HUDEP-2 (cell line): ENCODE data around the gene GPR39.
"Not testable (repeated sequence)": the region's sequence is repeated elsewhere in the genome, so short reads cannot be mapped to it uniquely, and the experiment has no call there.

Source experiments
- DNase-seq, 76 experiments: peaks; one replicate each; lab custom pipeline; 2025; ENCODE audit not compliant: unreplicated experiment in 76 of 76; lab: John Stamatoyannopoulos, UW

GPR39 gene

GRCh38 chr2:132488491-132488890, 71.9 kb downstream of the GPR39 start:
- DNase-seq: no peak

GRCh38 chr2:132489150-132489549, 72.5 kb downstream of the GPR39 start:
- DNase-seq: peak in 17 of 76 experiments; percentile 0 to 25 (median 4)

- DNase-seq: no peak
Observed at GRCh38 chr2:132495881-132496280, 79.3 kb downstream of the GPR39 start.

GRCh38 chr2:132496555-132496954, 80.0 kb downstream of the GPR39 start:
- no peak for DNase-seq

GRCh38 chr2:132497591-132497990, 81.0 kb downstream of the GPR39 start:
- DNase-seq: no peak

GRCh38 chr2:132503701-132504100, 87.1 kb downstream of the GPR39 start:
- no peak for DNase-seq

GRCh38 chr2:132515010-132515409, 98.4 kb downstream of the GPR39 start:
- peak in 1 of 76 experiments; percentile 0 for DNase-seq

- no peak for DNase-seq
Observed at GRCh38 chr2:132517386-132517785, 100.8 kb downstream of the GPR39 start.

- no peak for DNase-seq
Observed at GRCh38 chr2:132518302-132518701, 101.7 kb downstream of the GPR39 start.

GRCh38 chr2:132519566-132519965, 103.0 kb downstream of the GPR39 start:
- DNase-seq: no peak

- DNase-seq: no peak
Observed at GRCh38 chr2:132521341-132521740, 104.7 kb downstream of the GPR39 start.

GRCh38 chr2:132522901-132523300, 106.3 kb downstream of the GPR39 start:
- no peak for DNase-seq

- not testable (repeated sequence) for DNase-seq
Observed at GRCh38 chr2:132537061-132537460, 120.5 kb downstream of the GPR39 start.

GRCh38 chr2:132538331-132538855, 121.8 kb downstream of the GPR39 start:
- no peak for DNase-seq

- no peak for DNase-seq
Observed at GRCh38 chr2:132540166-132540565, 123.6 kb downstream of the GPR39 start.

GRCh38 chr2:132542953-132543569, 126.5 kb downstream of the GPR39 start:
- peak in 2 of 76 experiments; percentile 2 to 4 for DNase-seq

- no peak for DNase-seq
Observed at GRCh38 chr2:132544006-132544630, 127.5 kb downstream of the GPR39 start.

- peak in 50 of 76 experiments; percentile 0 to 59 (median 18) for DNase-seq
Observed at GRCh38 chr2:132547090-132547687, 130.6 kb downstream of the GPR39 start.

GRCh38 chr2:132549935-132550670, 133.5 kb downstream of the GPR39 start:
- no peak for DNase-seq

- DNase-seq: no peak
Observed at GRCh38 chr2:132550946-132551345, 134.3 kb downstream of the GPR39 start.

- no peak for DNase-seq
Observed at GRCh38 chr2:132557694-132558093, 141.1 kb downstream of the GPR39 start.
